ENCODE results near the gene NDST1.

GRCh38 chr5:150600616-150601490, 92.9 kb downstream of the NDST1 start:
- no peak for TF ChIP-seq CTCF (IDR thresholded peaks at IDR 0.05; ENCODE audit: low read length)
- no peak for TF ChIP-seq EZH2 (IDR thresholded peaks at IDR 0.05; ENCODE audit: borderline replicate concordance, low read length)
